ENCODE measurements around the gene TRAPPC4. TPM values are rescaled to one million over a fixed set of nuclear protein-coding genes. Genes with fewer than 3 reads are reported as not detected.
"Not testable (repeated sequence)": the region's sequence is repeated elsewhere in the genome, so short reads cannot be mapped to it uniquely, and the experiment has no call there.

The TRAPPC4 gene
- 100 to 1,000 TPM in 2 of 3 donors, 10 to 100 TPM in 1; 92.9 to 142 (median 100) TPM for polyA plus RNA-seq (ENCODE audit: insufficient read length in 3 of 3)

- DNase-seq (ENCODE audit: low read depth in 3 of 3, low spot score in 2 of 3), result peak; percentile 93 to 96 (median 94)
Observed at GRCh38 chr11:119018074-119018938, at the start of gene TRAPPC4, which contains the start of gene RPS25. Gene TRAPPC4, plus strand, starts transcription at chr11:119018766. Its CDS starts 30 bp downstream, at chr11:119018796. Gene RPS25, minus strand, starts transcription at chr11:119018343. Its CDS starts 59 bp downstream, at chr11:119018284.

GRCh38 chr11:118969508-118969907 lies 49.1 kb upstream of the TRAPPC4 start:
- DNase-seq (ENCODE audit: low read depth in 3 of 3, low spot score in 2 of 3), result not testable (repeated sequence)

- no peak for DNase-seq (ENCODE audit: low read depth in 3 of 3, low spot score in 2 of 3)
Observed at GRCh38 chr11:118971646-118972045, 46.9 kb upstream of the TRAPPC4 start, which contains the start of gene FOXR1. Gene FOXR1, plus strand, starts transcription at chr11:118971761. Its CDS starts 171 bp downstream, at chr11:118971932.

DNA sequence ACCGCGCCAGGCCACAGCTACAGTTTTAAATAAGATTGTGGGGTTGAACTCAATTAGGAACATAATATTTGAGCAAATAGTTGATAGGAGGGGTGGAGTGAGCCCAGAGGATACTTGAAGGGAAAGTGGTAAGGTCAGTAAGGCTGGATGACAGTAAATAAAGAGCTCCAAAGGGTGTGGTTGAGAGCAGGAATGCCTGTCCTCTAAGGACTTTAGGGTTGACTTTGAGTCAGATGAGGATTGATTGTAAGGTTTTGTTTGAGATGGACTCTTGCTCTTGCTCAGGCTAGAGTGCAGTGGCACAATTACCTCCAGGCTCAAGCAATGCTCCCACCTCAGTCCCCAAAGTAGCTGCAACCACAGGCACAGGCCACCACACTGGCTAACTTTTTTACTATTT lies 44.6 kb upstream of the TRAPPC4 start:
- no peak for DNase-seq (ENCODE audit: low read depth in 3 of 3, low spot score in 2 of 3)

- DNase-seq (ENCODE audit: low read depth in 3 of 3, low spot score in 2 of 3), result no peak
Observed at GRCh38 chr11:118975771-118976709, 42.5 kb upstream of the TRAPPC4 start.

DNA sequence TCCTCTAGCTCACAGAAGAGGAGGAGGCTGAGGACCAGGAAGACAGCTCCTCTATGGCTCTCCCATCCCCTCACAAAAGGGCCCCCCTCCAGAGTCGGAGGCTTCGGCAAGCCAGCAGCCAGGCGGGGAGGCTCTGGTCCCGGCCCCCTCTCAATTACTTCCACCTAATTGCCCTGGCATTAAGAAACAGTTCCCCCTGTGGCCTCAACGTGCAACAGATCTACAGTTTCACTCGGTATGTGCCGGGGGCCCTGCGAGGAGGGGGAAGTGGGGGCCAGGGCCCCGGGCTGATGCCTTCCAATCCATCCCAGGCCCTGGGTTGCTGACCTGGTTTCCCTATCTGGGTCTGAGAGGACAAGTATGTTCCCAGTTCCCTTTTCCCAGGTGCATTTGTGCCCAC lies 39.1 kb upstream of the TRAPPC4 start:
- no peak for DNase-seq (ENCODE audit: low read depth in 3 of 3, low spot score in 2 of 3)

GRCh38 chr11:118980191-118980881 lies 38.2 kb upstream of the TRAPPC4 start:
- no peak for DNase-seq (ENCODE audit: low read depth in 3 of 3, low spot score in 2 of 3)

GRCh38 chr11:118984337-118984736 lies 34.2 kb upstream of the TRAPPC4 start:
- DNase-seq (ENCODE audit: low read depth in 3 of 3, low spot score in 2 of 3), result not testable (repeated sequence)

DNA sequence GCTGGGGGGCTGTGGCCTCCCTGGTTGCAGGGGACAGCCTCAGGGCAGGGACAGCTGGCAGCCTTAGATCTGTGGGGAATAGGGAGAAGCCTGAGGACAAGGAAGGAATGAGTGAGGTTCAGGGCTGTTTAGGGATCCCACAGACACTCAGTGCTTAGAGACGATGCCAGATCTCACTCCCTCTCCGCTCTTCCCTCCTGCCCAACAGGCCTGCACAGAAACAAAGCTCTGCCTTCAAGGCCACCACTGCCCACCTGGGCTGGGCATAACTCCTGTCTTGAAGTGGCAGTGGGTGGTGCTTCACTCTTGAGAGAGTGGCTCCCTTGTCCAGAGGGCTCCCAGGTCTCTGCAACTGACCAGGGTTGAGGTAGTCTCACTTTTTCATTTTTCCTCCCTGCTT lies 33.7 kb upstream of the TRAPPC4 start:
- no peak for DNase-seq (ENCODE audit: low read depth in 3 of 3, low spot score in 2 of 3)

- no peak for DNase-seq (ENCODE audit: low read depth in 3 of 3, low spot score in 2 of 3)
Observed at GRCh38 chr11:118988280-118988679, 30.3 kb upstream of the TRAPPC4 start.

DNA sequence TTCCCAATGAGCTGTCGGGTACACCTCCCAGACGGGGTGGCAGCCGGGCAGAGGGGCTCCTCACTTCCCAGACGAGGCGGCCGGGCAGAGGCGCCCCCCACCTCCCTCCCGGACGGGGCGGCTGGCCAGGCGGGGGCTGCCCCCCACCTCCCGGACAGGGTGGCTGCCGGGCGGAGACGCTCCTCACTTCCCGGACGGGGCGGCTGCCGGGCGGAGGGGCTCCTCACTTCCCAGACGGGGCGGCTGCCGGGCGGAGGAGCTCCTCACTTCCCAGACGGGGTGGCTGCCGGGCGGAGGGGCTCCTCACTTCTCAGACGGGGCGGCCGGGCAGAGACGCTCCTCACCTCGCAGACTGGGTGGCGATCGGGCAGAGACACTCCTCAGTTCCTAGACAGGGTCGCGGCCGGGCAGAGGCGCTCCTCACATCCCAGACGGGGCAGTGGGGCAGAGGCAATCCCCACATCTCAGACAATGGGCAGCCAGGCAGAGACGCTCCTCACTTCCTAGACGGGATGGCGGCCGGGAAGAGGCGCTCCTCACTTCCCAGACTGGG lies 27.0 kb upstream of the TRAPPC4 start:
- not testable (repeated sequence) for DNase-seq (ENCODE audit: low read depth in 3 of 3, low spot score in 2 of 3)

DNA sequence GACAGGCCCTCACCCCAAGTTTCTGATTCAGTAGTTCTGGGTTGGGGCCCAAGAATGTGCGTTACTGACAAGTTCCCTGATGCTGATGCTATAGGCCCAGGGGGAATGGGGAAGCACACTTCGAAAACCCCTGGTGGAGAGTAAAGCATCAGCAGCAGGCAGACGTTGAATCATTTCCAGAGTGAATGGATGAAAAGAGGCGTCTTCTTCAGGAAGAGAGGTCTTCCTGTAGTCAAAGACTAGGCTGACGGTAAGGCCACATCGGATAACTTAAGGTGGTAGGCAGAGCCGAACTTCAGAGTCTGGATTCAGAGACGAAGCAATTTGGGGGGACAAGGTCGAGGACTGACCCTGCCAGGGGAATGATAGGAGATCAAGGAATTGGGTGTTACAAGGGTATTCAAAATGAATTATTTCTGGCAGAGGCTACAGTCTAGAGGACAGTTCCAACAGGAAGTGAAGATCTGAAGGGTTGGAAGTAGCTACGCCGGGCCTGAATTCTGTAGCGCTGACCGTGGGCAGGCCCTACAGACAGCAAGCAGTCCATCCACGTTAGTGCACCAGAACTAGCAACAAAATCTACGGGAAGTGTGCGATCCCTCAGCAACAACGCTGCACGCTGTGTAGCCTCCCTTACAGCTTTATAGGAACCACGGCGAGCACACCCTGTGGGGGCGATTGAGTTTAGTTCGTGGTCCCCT lies 21.5 kb upstream of the TRAPPC4 start:
- DNase-seq (ENCODE audit: low read depth in 3 of 3, low spot score in 2 of 3), result no peak

- DNase-seq (ENCODE audit: low read depth in 3 of 3, low spot score in 2 of 3), result peak; percentile 65 to 79 (median 77)
Observed at GRCh38 chr11:118997627-118998387, 20.8 kb upstream of the TRAPPC4 start, which contains the start of gene CENATAC. Gene CENATAC, plus strand, starts transcription at chr11:118998138. Its CDS starts 60 bp downstream, at chr11:118998198.

GRCh38 chr11:118998388-118998717 lies 20.2 kb upstream of the TRAPPC4 start:
- DNase-seq (ENCODE audit: low read depth in 3 of 3, low spot score in 2 of 3), result no peak

GRCh38 chr11:118998822-118999221 lies 19.7 kb upstream of the TRAPPC4 start:
- no peak for DNase-seq (ENCODE audit: low read depth in 3 of 3, low spot score in 2 of 3)

DNA sequence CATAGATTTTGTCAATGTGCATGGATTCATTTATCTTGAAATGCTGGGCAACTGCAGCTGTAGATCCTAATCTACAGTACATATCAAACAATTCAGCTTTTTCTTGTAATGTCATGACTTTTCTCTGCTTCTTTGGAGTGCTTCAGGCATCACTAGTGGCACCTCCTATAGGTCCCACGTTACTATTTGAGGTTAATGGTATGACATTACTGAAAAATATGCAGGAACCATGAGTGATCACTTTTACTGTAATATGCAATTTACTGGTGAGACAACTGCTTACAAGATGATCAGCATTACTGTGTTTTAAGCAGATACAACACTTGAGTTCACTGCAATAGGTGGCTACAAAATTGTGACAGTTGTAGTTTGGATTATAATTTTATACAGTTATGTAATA lies 17.7 kb upstream of the TRAPPC4 start:
- no peak for DNase-seq (ENCODE audit: low read depth in 3 of 3, low spot score in 2 of 3)

DNA sequence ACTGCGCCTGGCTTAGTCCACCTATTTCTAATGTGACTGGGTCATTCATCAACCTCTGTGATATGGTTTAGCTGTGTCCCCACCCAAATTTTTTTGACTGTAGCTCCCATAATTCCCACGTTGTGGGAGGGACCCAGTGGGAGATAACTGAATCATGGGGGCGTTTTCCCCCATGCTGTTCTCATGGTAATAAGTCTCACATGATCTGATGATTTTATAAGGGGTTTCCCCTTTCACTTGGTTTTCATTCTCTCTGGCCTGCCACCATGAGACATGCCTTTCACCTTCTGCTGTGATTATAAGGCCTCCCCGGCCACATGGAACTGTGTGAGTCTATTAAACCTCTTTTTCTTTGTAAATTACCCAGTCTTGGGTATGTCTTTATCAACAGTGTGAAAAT lies 11.9 kb upstream of the TRAPPC4 start:
- DNase-seq (ENCODE audit: low read depth in 3 of 3, low spot score in 2 of 3), result no peak

DNA sequence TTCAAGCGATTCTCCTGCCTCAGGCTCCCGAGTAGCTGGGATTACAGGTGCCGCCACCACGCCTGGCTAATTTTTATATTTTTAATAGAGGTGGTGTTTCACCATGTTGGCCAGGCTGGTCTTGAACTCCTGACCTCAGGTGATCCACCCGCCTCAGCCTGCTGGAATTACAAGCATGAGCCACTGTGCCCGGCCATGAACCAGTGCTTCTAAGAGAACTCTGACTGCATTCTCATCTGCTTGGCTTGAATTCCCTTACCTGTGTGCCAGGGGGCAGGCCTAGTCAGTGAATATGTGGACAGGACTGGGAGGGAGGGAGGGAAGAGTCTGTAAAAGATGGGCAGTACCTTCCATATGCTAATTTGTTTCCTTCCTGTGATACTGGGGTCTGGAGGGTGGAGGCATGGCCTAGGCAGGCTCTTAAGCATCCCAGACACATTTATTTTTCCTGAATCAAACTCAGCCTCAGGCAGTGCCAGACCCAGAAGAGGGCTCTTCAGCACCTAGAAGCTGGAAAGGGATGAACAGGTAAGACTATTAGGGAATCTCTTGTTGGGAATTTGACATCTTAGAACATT lies 7.0 kb upstream of the TRAPPC4 start:
- DNase-seq (ENCODE audit: low read depth in 3 of 3, low spot score in 2 of 3), result no peak

All from right renal cortex interstitium (tissue), 3 donors.